Stomach smooth muscle (tissue), 2 donors: ENCODE data around the gene C13orf42.
"Not testable (repeated sequence)": the region's sequence is repeated elsewhere in the genome, so short reads cannot be mapped to it uniquely, and the experiment has no call there.

Experiments used
- H3K27ac ChIP-seq: one replicate; pipeline ENCODE4 v1.7.0; 2013; ENCODE audit warnings: mild to moderate bottlenecking, low read length, inconsistent platforms
- H3K27me3 ChIP-seq, 2 donors: one replicate each; pipeline ENCODE4 v1.7.0; 2013; ENCODE audit warnings: low read length in 2 of 2; ENCODE audit not compliant: insufficient read depth in 2 of 2, control insufficient read depth in 1 of 2
- H3K36me3 ChIP-seq, 2 donors: one replicate each; pipeline ENCODE4 v1.7.0; 2013; ENCODE audit warnings: low read length in 2 of 2; ENCODE audit not compliant: control insufficient read depth in 2 of 2, insufficient read depth in 2 of 2
- H3K4me1 ChIP-seq: one replicate; pipeline ENCODE4 v1.7.0; 2013; ENCODE audit warnings: low read length; ENCODE audit not compliant: control insufficient read depth, insufficient read depth
- H3K4me3 ChIP-seq, 2 donors: one replicate each; pipeline ENCODE4 v1.7.0; 2013; ENCODE audit warnings: low read length in 2 of 2
- H3K9ac ChIP-seq, 2 donors: one replicate each; pipeline ENCODE4 v1.7.0; 2013; ENCODE audit warnings: low read length in 2 of 2, mild to moderate bottlenecking in 1 of 2
- H3K9me3 ChIP-seq, 2 donors: one replicate each; pipeline ENCODE4 v1.7.0; 2013; ENCODE audit warnings: low read length in 2 of 2; ENCODE audit not compliant: control insufficient read depth in 2 of 2
- donor health status: healthy.
- donor health status: Pancreatic carcinoma.

The C13orf42 gene

DNA sequence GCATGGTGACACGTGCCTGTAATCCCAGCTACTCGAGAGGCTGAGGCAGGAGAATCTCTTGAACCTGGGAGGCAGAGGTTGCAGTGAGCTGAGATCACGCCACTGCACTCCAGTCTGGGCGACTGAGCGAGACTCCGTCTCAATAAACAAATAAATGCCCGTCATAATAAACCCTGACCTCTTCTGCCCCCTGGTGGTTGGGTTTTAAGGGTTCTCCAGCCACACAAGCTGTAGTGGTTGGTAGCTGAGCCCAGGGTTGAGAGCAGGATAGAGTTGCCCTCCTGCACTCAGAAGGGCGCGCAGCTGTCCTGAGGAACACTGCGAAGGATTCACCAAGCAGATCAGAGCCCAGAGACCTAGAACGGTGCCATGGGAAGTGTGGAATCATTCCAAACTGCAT lies 9.8 kb upstream of the C13orf42 start:
- peaks cover 10 to 14% of the 10 kb centered on the region in 2 donors for H3K9me3 ChIP-seq
- not testable (repeated sequence) for H3K27ac ChIP-seq, H3K36me3 ChIP-seq, H3K4me3 ChIP-seq, H3K4me1 ChIP-seq, H3K9ac ChIP-seq, H3K27me3 ChIP-seq

- Histone ChIP-seq H3K36me3 (no peaks in the 10 kb centered on the region), H3K27me3 (peaks cover 0 to 3% of the 10 kb centered on the region in 2 donors), H3K4me1 (no peaks in the 10 kb centered on the region), H3K9me3 (peaks cover 10 to 14% of the 10 kb centered on the region in 2 donors), H3K27ac (no peak overlapping the region), H3K4me3 (no peak overlapping the region), H3K9ac (no peak overlapping the region)
These were observed 7.8 kb upstream of the C13orf42 start for GRCh38 chr13:51118809-51119431.

DNA sequence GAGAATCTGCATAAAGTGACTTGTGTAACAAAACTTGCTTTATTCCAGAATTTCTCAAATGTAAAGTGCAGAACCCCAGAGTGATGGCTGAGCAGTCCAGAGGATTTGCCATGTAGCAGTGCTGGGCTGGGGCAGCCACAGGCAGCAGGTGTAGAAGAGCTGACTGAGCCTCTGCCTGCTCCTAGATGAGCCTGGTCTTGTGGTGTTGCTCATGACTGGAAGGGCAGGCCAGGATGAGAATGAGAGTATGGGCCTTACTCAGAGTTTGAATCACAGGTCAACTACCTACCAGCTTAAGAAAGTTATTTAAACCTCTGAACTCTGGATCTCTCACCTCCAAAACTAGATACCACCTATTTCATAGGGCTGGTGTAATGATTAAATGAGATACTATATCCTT lies 2.9 kb upstream of the C13orf42 start:
- no peak overlapping the region for H3K9ac ChIP-seq
- no peak overlapping the region for H3K4me3 ChIP-seq
- H3K4me1 ChIP-seq = no peaks in the 10 kb centered on the region
- no peak overlapping the region for H3K27ac ChIP-seq
- H3K36me3 ChIP-seq = no peaks in the 10 kb centered on the region
- peaks cover 8 to 14% of the 10 kb centered on the region in 2 donors for H3K9me3 ChIP-seq
- peaks cover 0 to 3% of the 10 kb centered on the region in 2 donors for H3K27me3 ChIP-seq

- Histone ChIP-seq H3K36me3 (no peaks in the 10 kb centered on the region), H3K9me3 (peaks cover 8% of the 10 kb centered on the region in 2 donors), H3K27me3 (peaks cover 0 to 3% of the 10 kb centered on the region in 2 donors), H3K4me1 (no peaks in the 10 kb centered on the region), H3K27ac (no peak overlapping the region), H3K4me3 (no peak overlapping the region), H3K9ac (no peak overlapping the region)
These were observed 2.3 kb upstream of the C13orf42 start for GRCh38 chr13:51113186-51113881.

DNA sequence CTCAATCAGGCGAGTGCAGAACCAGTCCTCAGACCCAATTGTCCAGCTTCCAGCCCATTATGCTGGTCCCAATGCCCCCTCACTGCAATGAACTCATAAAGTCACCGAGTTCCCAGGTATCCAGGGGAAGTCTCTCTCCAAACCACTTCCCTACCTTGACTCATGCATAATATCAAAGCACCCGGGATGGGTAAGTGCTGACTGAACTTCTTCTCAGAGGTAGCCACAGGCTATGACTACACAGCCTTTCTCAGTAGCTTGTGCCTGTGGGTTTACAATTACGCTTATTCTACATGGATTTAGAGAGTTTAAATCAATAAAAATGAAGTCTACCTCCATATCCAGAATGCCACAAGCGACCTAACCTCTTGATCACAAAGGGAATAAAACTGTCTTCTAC lies 1.7 kb upstream of the C13orf42 start:
- Histone ChIP-seq H3K27me3 (peaks cover 0 to 3% of the 10 kb centered on the region in 2 donors), H3K4me1 (no peaks in the 10 kb centered on the region), H3K9ac (no peak overlapping the region), H3K9me3 (peaks cover 2 to 5% of the 10 kb centered on the region in 2 donors), H3K36me3 (no peaks in the 10 kb centered on the region), H3K4me3 (no peak overlapping the region), H3K27ac (no peak overlapping the region)

GRCh38 chr13:51111997-51112396 lies 923 bp upstream of the C13orf42 start:
- Histone ChIP-seq H3K27ac (no peak overlapping the region), H3K9ac (no peak overlapping the region), H3K9me3 (peaks cover 0 to 3% of the 10 kb centered on the region in 2 donors), H3K36me3 (no peaks in the 10 kb centered on the region), H3K27me3 (peaks cover 0 to 3% of the 10 kb centered on the region in 2 donors), H3K4me3 (no peak overlapping the region), H3K4me1 (no peaks in the 10 kb centered on the region)

GRCh38 chr13:51107996-51108395 lies 3.1 kb downstream of the C13orf42 start:
- H3K27me3 ChIP-seq = peaks cover 0 to under 1% of the 10 kb centered on the region in 2 donors
- H3K4me3 ChIP-seq = no peak overlapping the region
- no peak overlapping the region for H3K9ac ChIP-seq

GRCh38 chr13:51105046-51105445 lies 6.0 kb downstream of the C13orf42 start:
- Histone ChIP-seq H3K27ac (no peak overlapping the region), H3K9me3 (peaks cover 0 to 3% of the 10 kb centered on the region in 2 donors), H3K9ac (no peak overlapping the region), H3K36me3 (no peaks in the 10 kb centered on the region), H3K4me3 (no peak overlapping the region), H3K4me1 (no peaks in the 10 kb centered on the region), H3K27me3 (peaks cover 0 to 2% of the 10 kb centered on the region in 2 donors)

More at GRCh38 chr13:51107996-51108395, 3.1 kb downstream of the C13orf42 start:
- no peak overlapping the region for H3K27ac ChIP-seq
- no peaks in the 10 kb centered on the region for H3K4me1 ChIP-seq
- H3K9me3 ChIP-seq = peaks cover 0 to 3% of the 10 kb centered on the region in 2 donors
- H3K36me3 ChIP-seq = no peaks in the 10 kb centered on the region

GRCh38 chr13:51101636-51102235 lies 9.3 kb downstream of the C13orf42 start:
- peaks cover 0 to 3% of the 10 kb centered on the region in 2 donors for H3K9me3 ChIP-seq
- H3K4me1 ChIP-seq = no peaks in the 10 kb centered on the region
- H3K4me3 ChIP-seq = no peak overlapping the region
- H3K27me3 ChIP-seq = peaks cover 0 to 2% of the 10 kb centered on the region in 2 donors
- H3K27ac ChIP-seq = no peak overlapping the region
- H3K9ac ChIP-seq = no peak overlapping the region
- no peaks in the 10 kb centered on the region for H3K36me3 ChIP-seq

DNA sequence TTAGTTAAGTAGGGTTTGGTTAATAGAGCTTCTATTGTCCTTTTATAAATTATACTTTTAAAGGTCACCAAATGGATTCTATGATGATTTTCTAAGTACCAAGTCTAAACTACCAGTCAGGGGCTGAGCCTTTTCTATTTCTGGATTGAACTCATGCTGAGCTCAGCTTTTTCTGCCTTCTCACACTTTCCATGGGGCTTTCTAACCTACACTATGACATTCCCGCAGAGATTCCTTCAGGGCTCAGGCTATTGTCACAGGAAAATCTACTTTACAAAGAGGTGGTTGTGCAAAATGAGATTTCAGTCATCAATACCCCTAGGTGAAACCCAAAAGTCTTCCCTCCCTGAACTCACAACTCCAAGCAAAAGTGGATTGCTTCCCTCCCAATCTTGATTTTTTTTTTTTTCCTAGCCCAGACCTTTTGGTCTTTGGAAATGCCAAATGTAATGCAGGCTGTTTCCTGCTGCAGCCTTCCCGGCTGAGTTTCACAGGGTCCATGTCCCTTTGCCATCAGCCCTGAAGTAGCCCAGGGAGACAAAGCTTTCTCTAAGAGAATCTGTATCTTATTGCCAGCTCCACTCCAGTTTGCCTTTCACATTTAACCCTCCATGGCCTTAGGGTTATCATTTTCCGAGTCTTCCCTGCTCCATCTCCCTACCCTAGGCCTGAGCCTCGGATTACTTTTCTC lies 13.6 kb downstream of the C13orf42 start:
- Histone ChIP-seq H3K9me3 (no peaks in the 10 kb centered on the region), H3K9ac (no peak overlapping the region), H3K4me1 (no peaks in the 10 kb centered on the region), H3K4me3 (no peak overlapping the region), H3K36me3 (no peaks in the 10 kb centered on the region), H3K27me3 (no peaks in the 10 kb centered on the region), H3K27ac (no peak overlapping the region)
